ENCODE data around the gene MCOLN1.

MCOLN1 gene

DNA sequence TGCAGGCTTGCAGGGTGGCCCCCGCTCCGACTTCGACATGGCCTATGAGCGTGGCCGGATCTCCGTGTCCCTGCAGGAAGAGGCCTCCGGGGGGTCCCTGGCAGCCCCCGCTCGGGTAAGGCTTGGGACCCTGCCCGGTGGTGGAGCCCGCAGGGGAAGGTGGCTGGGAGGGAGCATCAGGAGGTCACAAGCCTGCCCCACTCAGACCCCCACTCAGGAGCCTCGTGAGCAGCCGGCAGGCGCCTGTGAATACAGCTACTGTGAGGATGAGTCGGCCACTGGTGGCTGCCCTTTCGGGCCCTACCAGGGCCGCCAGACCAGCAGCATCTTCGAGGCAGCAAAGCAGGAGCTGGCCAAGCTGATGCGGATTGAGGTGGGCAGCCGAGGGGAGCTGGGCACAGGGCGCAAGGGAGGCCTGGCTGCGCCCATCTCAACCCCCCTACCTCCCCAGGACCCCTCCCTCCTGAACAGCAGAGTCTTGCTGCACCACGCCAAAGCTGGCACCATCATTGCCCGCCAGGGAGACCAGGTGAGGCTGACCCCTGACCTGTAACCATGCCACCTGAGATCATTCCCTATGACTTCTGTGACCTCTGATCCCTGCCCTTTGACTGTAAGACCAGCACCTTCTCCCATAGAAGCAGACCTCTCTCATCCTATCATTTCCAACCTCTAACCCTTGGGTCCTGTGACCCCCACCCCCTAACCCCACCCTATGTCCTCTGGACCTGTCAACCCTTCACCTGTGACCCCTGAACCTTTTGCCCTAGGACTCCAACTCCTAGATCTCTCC lies 20.3 kb downstream of the MCOLN1 start:
- no peak for DNase-seq (ENCODE audit: low read depth)

GRCh38 chr19:7544626-7545025 lies 22.2 kb downstream of the MCOLN1 start:
- DNase-seq (ENCODE audit: low read depth) = no peak

GRCh38 chr19:7545300-7545699 lies 22.9 kb downstream of the MCOLN1 start:
- DNase-seq (ENCODE audit: low read depth) = no peak

GRCh38 chr19:7545904-7546303 lies 23.5 kb downstream of the MCOLN1 start:
- DNase-seq (ENCODE audit: low read depth) = no peak

DNA sequence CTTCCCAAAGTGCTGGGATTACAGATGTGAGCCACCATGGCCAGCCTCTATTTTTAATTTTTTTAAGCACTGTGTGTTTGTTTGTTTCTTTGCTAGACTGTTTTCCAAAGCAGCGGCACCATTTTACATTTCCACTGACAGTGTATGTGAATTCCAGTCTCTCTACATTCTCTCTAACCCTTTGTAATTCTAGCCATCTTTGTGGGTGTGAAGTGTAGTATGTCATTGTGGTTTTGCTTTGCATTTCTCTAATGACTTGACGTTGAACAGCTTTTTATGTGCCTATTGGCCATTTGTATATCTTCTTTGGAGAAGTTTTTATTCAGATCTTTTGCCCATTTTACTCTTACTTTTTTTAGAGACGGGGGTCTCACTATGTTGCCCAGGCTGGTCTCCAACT lies 24.7 kb downstream of the MCOLN1 start:
- DNase-seq (ENCODE audit: low read depth) = no peak

- no peak for DNase-seq (ENCODE audit: low read depth)
These were observed 27.2 kb downstream of the MCOLN1 start for GRCh38 chr19:7549429-7550148.

- DNase-seq (ENCODE audit: low read depth) = no peak
These were observed 27.8 kb downstream of the MCOLN1 start for GRCh38 chr19:7550169-7550770.

- DNase-seq (ENCODE audit: low read depth) = no peak
These were observed 28.8 kb downstream of the MCOLN1 start for GRCh38 chr19:7550987-7551761.

- DNase-seq (ENCODE audit: low read depth) = no peak
These were observed 30.4 kb downstream of the MCOLN1 start for GRCh38 chr19:7552781-7553180.

DNA sequence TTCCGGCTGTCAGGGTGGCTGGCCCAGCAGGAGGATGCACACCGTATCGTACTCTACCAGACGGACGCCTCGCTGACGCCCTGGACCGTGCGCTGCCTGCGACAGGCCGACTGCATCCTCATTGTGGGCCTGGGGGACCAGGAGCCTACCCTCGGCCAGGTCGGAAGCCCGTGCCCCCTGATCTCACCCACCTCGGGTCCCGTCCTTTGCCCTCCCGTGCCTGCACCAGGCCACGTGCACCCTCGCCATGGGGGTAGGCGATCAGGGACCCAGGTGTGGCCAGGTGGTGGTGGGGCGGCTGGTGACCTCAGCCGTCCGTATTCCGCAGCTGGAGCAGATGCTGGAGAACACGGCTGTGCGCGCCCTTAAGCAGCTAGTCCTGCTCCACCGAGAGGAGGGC lies 32.1 kb downstream of the MCOLN1 start:
- no peak for DNase-seq (ENCODE audit: low read depth)

- no peak for DNase-seq (ENCODE audit: low read depth)
These were observed 32.8 kb downstream of the MCOLN1 start for GRCh38 chr19:7554990-7555864.

- DNase-seq (ENCODE audit: low read depth) = no peak
These were observed 34.4 kb downstream of the MCOLN1 start for GRCh38 chr19:7556696-7557315.

DNA sequence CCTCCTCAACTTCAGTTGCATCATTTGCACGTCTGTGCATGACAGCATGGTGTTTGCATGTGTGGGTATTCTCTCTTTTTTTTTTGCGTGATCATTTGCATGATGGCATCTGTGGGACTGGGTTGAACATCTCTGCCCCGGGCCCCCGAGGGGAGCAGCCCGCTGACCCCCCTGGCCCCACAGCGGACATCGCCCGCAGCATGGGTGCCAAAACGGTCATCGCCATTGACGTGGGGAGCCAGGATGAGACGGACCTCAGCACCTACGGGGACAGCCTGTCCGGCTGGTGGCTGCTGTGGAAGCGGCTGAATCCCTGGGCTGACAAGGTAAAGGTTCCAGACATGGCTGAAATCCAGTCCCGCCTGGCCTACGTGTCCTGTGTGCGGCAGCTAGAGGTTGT lies 36.2 kb downstream of the MCOLN1 start:
- no peak for DNase-seq (ENCODE audit: low read depth)

GRCh38 chr19:7559102-7559501 lies 36.7 kb downstream of the MCOLN1 start:
- DNase-seq (ENCODE audit: low read depth) = no peak

DNA sequence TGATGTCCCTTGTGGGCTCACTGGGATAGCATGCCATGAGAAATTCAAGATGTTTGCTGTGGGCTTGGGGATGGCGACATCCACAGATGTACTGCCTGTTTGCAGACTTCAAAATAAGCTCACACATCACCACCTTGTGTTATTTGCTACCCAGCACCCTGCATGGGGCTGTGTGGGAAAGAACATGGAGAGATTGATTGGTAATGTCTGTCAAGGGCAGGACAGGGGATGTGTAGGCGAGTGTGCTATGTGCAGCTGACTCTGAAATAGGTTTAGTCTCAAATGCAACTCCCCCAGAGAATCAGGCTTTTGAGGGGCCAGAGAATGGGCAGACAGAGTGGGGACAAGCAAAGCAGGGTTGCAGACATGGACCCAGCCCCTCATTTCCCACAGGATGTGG lies 37.8 kb downstream of the MCOLN1 start:
- DNase-seq (ENCODE audit: low read depth) = no peak

DNA sequence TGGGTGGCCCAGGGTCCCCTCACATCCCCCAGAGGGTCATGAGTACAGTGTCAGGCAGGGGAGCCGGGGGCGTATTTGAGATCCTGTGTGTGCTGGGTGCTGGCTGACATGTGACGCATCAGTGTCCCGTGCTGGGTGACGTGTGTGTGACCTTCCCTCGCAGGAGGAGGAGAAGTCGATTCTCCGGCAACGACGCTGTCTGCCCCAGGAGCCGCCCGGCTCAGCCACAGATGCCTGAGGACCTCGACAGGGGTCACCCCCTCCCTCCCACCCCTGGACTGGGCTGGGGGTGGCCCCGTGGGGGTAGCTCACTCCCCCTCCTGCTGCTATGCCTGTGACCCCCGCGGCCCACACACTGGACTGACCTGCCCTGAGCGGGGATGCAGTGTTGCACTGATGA lies 38.9 kb downstream of the MCOLN1 start:
- no peak for DNase-seq (ENCODE audit: low read depth)

DNA sequence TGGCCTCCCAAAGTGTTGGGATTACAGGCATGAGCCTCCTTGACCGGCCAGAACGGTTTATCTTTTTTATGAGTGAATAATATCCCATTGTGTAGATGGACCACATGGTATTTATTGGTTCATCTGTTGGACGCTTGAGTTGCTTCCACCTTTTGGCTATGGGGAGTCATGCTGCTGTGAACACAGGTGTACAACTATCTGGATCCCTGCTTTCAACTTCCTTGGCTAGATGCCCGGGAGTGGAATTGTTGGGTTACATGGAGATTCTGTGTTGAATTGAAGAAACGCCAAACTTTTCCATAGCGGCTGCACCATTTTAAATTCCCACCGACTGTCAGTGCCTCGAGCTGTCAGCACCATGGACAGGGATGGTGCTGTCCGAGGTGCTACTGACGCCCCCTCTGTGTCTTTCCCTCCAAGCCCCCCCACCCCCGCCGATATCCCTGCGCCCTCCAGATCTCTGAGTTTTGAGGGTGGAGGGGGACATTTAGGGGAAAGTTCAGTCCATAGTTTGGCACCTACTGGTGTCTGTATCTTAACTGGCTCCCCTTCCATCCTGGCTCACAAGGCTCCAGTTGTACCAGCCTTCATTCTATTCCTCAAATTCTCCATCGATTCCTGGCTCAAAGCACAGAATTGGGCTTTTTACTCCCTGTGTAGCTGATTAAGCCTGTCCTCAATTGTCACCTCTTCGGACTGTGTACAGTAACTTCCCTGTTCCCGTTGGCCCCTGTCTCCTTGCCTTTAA lies 40.4 kb downstream of the MCOLN1 start:
- no peak for DNase-seq (ENCODE audit: low read depth)

- DNase-seq (ENCODE audit: low read depth) = no peak
These were observed 42.4 kb downstream of the MCOLN1 start for GRCh38 chr19:7564866-7565265.

GRCh38 chr19:7565332-7565731 lies 42.9 kb downstream of the MCOLN1 start:
- DNase-seq (ENCODE audit: low read depth) = no peak

- DNase-seq (ENCODE audit: low read depth) = no peak
These were observed 48.3 kb downstream of the MCOLN1 start for GRCh38 chr19:7570761-7571160.

Measured in HS-27A (cell line).